ENCODE results near the gene GABBR2.

DNA sequence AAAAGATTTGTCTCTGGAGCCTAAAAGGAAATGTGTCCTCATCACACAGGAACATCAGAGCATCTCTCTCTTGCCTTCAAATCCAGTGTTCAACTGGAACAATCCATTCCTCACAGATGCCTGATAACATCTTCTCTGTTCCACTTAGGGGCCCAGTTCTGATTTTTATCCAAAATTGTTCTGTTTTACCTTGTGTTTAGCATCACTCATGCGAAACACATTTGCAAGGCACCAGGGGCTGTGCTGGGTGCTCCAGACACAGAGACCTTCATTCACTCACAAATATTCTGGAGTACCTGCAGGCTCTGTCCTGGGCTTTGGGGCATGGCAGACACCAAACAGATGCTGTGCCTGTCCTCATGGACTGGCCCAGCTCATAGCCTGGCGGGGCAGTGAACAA lies 13.8 kb downstream of the GABBR2 start:
- TF ChIP-seq EZH2phosphoT487 (IDR thresholded peaks at IDR 0.05; ENCODE audit: borderline replicate concordance, low read depth, low read length) (no peak), CTCF (conservative IDR thresholded peaks at IDR 0.05; ENCODE audit: low read length) (no peak)
